Left ventricle myocardium inferior (tissue), 1 donor: Measurements from ENCODE around the gene HAPLN3. TPM values are rescaled to one million over a fixed set of nuclear protein-coding genes. Genes with fewer than 3 reads are reported as not detected.
"Not testable (repeated sequence)": the region's sequence is repeated elsewhere in the genome, so short reads cannot be mapped to it uniquely, and the experiment has no call there.

ENCODE experiments used
- DNase-seq: peaks from one replicate; pipeline ENCODE4 v3.0.0-alpha.2; 2020
- H3K27ac ChIP-seq: fragments of 200-600 bp; replicated peaks from 2 replicates; pipeline ENCODE4 v1.8.0; 2021
- H3K27me3 ChIP-seq: fragments of 200-600 bp; 2 replicates; pipeline ENCODE4 v1.8.0; 2021; ENCODE audit warnings: low read depth
- H3K36me3 ChIP-seq: fragments of 200-600 bp; 2 replicates; pipeline ENCODE4 v1.8.0; 2021
- H3K4me1 ChIP-seq: fragments of 200-600 bp; 2 replicates; pipeline ENCODE4 v1.8.0; 2021
- H3K4me3 ChIP-seq: fragments of 200-600 bp; 2 replicates; pipeline ENCODE4 v1.8.0; 2021; ENCODE audit warnings: mild to moderate bottlenecking, moderate library complexity
- H3K9me3 ChIP-seq: fragments of 200-600 bp; replicated peaks from 2 replicates; pipeline ENCODE4 v1.8.0; 2021
- intact Hi-C: fragments of 100-400 bp; cut with micrococcal nuclease; formaldehyde crosslinking; loops from one replicate; pipeline ENCODE4 v1.11.0; 2022
- total RNA-seq: library from RNA; stranded (reverse); fragmentation: NEBNext Ultra II Directional; extraction: Animal tissue kit (Norgen Biotek cat#: 25700); gene quantifications from one replicate; pipeline ENCODE4 v1.2.1, GENCODE V29; 2021
- TF ChIP-seq, protein P1 (sequence below): fragments of 200-600 bp; IDR thresholded peaks from 2 replicates; pipeline ENCODE4 v1.8.0; 2021; ENCODE audit warnings: antibody characterized with exemption, mild to moderate bottlenecking, borderline replicate concordance
- donor health status: DM: no; HTN: yes; CAD: no; lungs with severe emphysema.

The HAPLN3 gene
- total RNA-seq, 1 donor from 2014 or later, result 3.2 TPM

DNA sequence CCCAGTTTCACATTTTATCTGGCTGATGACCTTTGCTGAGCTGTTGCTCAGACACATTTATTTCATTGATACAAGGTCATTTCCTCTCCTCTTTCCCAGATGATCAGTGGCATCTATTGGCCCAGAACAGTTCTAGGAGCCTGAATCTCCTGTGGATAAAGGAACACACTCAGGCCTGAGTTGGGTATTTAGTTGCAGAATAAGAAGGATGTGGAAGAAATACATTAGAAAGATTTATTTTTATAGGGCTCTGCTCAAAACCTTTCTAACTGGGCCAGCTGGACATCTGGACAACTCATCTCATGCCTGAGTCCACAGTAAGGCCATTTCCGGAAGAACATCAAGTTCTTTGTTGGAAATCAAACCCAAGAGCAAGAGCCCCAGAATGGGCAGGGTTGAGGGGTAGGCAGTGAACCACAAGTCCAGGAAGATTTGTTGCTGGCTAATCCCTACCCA is 37.6 kb upstream of the HAPLN3 start:
- intact Hi-C loops, result no loop called here
- no peaks in the 10 kb centered on the region for H3K27me3 ChIP-seq
- no peaks in the 10 kb centered on the region for H3K36me3 ChIP-seq
- peaks cover 7% of the 10 kb centered on the region for H3K9me3 ChIP-seq
- H3K4me3 ChIP-seq, result no peak overlapping the region
- peaks cover 29% of the 10 kb centered on the region for H3K4me1 ChIP-seq
- peak overlapping the region; percentile 88 for H3K27ac ChIP-seq
- peak; percentile 24 for DNase-seq
- TF ChIP-seq, protein P1, sequence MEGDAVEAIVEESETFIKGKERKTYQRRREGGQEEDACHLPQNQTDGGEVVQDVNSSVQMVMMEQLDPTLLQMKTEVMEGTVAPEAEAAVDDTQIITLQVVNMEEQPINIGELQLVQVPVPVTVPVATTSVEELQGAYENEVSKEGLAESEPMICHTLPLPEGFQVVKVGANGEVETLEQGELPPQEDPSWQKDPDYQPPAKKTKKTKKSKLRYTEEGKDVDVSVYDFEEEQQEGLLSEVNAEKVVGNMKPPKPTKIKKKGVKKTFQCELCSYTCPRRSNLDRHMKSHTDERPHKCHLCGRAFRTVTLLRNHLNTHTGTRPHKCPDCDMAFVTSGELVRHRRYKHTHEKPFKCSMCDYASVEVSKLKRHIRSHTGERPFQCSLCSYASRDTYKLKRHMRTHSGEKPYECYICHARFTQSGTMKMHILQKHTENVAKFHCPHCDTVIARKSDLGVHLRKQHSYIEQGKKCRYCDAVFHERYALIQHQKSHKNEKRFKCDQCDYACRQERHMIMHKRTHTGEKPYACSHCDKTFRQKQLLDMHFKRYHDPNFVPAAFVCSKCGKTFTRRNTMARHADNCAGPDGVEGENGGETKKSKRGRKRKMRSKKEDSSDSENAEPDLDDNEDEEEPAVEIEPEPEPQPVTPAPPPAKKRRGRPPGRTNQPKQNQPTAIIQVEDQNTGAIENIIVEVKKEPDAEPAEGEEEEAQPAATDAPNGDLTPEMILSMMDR, result no peak

DNA sequence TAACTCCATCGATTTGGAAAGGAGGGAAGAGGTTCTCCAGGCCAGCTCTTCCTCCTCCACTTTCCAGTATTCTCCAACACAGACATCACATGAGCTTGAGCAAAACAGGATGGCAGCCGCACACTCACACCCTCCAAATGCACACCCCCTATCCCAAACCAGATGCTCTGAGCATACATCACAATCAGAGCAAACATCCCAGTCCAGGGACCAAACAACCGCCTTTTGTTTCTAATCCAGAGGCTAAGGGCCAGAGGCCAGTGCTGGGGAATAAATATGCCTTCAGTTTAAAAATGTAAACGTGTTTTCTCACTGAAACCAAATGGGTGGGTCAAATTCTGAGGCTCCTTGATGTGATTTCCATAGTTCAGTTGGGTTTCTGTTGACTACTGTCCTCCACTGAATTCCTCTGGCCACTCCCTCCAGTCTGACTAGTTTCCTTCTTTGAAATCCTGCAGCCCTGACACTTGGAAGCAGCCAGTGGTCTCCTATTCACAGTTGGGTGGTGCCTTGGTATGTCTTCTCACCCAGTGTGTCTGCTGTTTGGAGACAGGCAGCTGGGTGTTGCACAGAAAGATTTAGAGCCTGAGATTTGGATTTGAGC is 37.0 kb upstream of the HAPLN3 start:
- H3K27me3 ChIP-seq, result no peaks in the 10 kb centered on the region
- intact Hi-C loops, result no loop called here
- H3K9me3 ChIP-seq, result peaks cover 9% of the 10 kb centered on the region
- peak; percentile 47 for DNase-seq
- H3K36me3 ChIP-seq, result no peaks in the 10 kb centered on the region
- peak overlapping the region; percentile 88 for H3K27ac ChIP-seq
- TF ChIP-seq, protein P1, result no peak
- H3K4me3 ChIP-seq, result no peak overlapping the region
- H3K4me1 ChIP-seq, result peaks cover 29% of the 10 kb centered on the region

DNA sequence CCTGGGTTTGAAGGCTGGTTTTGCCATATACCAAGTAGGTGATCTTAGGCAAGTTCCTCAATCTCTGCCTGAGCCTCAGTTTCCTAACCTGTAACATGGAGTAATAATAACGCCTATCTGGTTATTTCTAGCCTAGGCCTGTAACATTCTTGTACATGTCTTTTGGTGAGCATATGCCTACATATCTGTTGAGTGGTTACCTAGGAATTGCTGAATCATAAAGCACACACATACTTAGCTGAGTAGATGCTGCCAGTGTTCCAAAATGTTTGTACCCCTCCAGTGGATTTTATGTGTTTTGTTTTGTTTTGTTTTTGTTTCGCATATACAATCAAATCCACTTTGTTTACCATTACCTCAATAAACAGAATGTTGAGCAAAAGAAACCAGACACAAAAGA is 35.2 kb upstream of the HAPLN3 start:
- no peaks in the 10 kb centered on the region for H3K27me3 ChIP-seq
- no peak overlapping the region for H3K4me3 ChIP-seq
- TF ChIP-seq, protein P1, result no peak
- peaks cover 9% of the 10 kb centered on the region for H3K9me3 ChIP-seq
- H3K27ac ChIP-seq, result peak overlapping the region; percentile 88
- no peaks in the 10 kb centered on the region for H3K36me3 ChIP-seq
- intact Hi-C loops, result no loop called here
- DNase-seq, result no peak
- peaks cover 35% of the 10 kb centered on the region for H3K4me1 ChIP-seq

DNA sequence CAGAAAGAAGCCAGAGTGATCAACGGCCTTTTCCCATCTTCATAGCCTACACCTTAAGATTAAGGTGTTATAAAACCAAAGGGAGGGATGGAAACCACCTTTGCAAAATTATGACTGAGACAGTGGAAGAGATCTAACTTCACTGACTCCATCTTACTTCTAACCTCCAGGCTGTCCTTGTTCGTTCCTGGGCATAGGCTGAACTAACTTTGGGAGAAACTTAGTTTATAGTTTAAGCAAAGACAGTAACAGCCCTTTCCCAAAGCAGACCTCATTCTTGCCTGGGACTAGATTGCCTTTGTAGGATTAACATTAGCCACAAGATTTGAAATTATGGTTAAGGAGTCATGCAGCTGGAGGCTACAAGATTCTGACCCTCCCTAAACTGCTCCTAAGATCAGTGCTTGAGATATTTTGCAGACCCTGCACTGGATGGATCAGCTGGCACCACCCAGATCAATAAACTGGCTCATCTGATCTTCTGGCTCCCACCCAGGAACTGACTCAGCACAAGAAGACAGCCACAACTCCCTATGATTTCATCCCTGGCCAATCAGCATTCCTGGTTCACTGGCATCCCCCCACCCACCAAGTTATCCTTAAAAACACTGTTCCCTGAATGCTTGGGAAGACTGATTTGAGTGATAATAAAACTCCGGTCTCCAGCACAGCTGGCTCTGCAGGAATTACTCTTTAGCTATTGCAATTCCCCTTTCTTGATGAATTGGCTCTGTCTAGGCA is 34.2 kb upstream of the HAPLN3 start:
- H3K9me3 ChIP-seq, intact Hi-C loops, H3K27me3 ChIP-seq, DNase-seq, H3K27ac ChIP-seq, H3K36me3 ChIP-seq, H3K4me3 ChIP-seq: not testable (repeated sequence)
- H3K4me1 ChIP-seq, result peaks cover 40% of the 10 kb centered on the region

DNA sequence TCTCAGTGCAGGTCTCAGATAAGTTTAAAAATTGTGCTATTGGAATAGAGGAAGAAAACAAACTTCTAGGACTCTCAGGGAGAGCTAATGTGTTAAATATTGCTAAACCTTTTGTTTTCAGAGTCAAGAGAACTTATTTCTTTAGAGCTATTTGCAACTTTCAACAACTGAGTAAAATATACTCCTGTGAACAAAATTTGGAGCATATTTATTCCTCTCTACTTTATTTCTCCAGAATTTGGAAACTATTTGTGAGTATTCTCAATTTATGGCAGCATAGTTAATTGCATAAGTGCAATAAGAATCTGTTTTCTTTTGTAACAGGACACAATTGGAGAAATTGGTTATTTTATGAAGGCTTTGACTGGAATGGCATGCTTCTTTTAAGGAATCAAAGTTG is 32.8 kb upstream of the HAPLN3 start:
- H3K36me3 ChIP-seq, H3K9me3 ChIP-seq, intact Hi-C loops, H3K27me3 ChIP-seq, H3K27ac ChIP-seq, H3K4me3 ChIP-seq, DNase-seq: not testable (repeated sequence)
- peaks cover 31% of the 10 kb centered on the region for H3K4me1 ChIP-seq

DNA sequence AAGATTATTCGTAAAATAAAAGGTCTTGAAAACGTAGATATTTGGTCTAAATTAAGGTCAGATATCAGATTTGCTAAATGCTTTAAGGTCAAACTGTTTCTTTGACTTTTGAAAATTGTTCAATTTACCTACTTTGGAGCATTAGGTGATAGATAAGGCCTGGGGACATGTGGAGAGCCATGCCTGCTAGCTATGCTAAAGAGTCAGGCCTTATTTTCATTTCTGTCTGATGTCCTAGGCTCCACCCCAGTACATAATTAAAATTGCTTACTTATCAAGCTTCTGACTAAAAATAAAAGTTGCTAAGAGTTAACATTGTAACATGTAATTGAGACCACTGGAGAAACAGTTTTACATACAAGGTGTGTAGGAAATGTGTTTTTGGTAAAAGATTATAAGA is 30.3 kb upstream of the HAPLN3 start:
- Histone ChIP-seq H3K4me1 (peaks cover 11% of the 10 kb centered on the region), H3K27ac (peak overlapping the region; percentile 19)
- H3K27me3 ChIP-seq, DNase-seq, intact Hi-C loops, H3K4me3 ChIP-seq, H3K9me3 ChIP-seq, H3K36me3 ChIP-seq: not testable (repeated sequence)

DNA sequence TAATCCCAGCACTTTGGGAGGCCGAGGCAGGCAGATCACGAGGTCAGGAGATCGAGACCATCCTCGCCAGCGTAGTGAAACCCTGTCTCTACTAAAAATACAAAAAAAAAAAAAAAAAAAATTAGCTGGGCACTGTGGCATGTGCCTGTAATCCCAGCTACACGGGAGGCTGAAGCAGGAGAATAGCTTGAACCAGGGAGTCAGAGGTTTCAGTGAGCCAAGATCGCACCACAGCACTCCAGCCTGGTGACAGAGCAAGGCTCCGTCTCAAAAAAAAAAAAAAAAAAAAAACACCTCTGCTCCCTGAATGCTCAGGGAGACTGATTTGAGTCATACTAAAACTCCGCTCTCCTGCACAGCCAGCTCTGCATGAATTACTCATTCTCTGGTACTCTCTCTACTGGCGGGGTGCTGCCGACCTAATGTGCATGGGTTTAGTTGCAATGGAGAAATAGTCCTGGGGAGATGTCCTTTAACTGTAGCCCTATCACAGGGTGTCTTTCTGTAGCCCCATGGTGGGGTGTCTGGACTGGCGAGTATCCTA is 25.6 kb upstream of the HAPLN3 start:
- DNase-seq, H3K4me3 ChIP-seq, H3K9me3 ChIP-seq, intact Hi-C loops, H3K36me3 ChIP-seq, H3K27me3 ChIP-seq, H3K27ac ChIP-seq: not testable (repeated sequence)
- H3K4me1 ChIP-seq, result peaks cover 29% of the 10 kb centered on the region
